SJSA1 (cell line): ENCODE data around the gene PLCB1. TPM values are rescaled to one million over a fixed set of nuclear protein-coding genes. Genes with fewer than 3 reads are reported as not detected.

ENCODE experiments used
- DNase-seq, 2 experiments: peaks; one replicate each; pipeline ENCODE4 v3.0.0-alpha.2; 2015 to 2020; ENCODE audit warnings: low spot score in 2 of 2, low read depth in 1 of 2
- H3K27ac ChIP-seq: fragments of 250-450 bp; sonication (Bioruptor Pico); 2 replicates; pipeline ENCODE4 v1.5.1; 2020; ENCODE audit warnings: mild to moderate bottlenecking, moderate library complexity
- H3K27me3 ChIP-seq: fragments of 250-450 bp; sonication (Bioruptor Pico); replicated peaks from 2 replicates; pipeline ENCODE4 v1.5.1; 2020; ENCODE audit warnings: mild to moderate bottlenecking, moderate library complexity
- H3K36me3 ChIP-seq: fragments of 250-450 bp; sonication (Bioruptor Pico); 2 replicates; pipeline ENCODE4 v1.5.1; 2020; ENCODE audit warnings: mild to moderate bottlenecking
- H3K4me1 ChIP-seq: fragments of 250-450 bp; sonication (Bioruptor Pico); replicated peaks from 2 replicates; pipeline ENCODE4 v1.6.1; 2021; ENCODE audit warnings: mild to moderate bottlenecking
- H3K4me3 ChIP-seq: fragments of 250-450 bp; sonication (Bioruptor Pico); 2 replicates; pipeline ENCODE4 v1.5.1; 2020; ENCODE audit warnings: mild to moderate bottlenecking
- H3K9me3 ChIP-seq: fragments of 250-450 bp; sonication (Bioruptor Pico); replicated peaks from 2 replicates; pipeline ENCODE4 v1.5.1; 2020; ENCODE audit warnings: mild to moderate bottlenecking
- total RNA-seq: library from RNA; depleted of rRNA; stranded (reverse); fragments of >200 nt; shearing (Covaris generic); gene quantifications from 2 replicates; pipeline ENCODE4 v1.2.3, GENCODE V29; 2014

PLCB1 gene
- total RNA-seq, 1 experiment from 2014 or later, result 10.0 TPM

- H3K27me3 ChIP-seq, result no peaks in the 10 kb centered on the region
- no peaks in the 10 kb centered on the region for H3K9me3 ChIP-seq
- no peak overlapping the region for H3K4me3 ChIP-seq
- peaks cover 28% of the 10 kb centered on the region for H3K4me1 ChIP-seq
- no peak overlapping the region for H3K27ac ChIP-seq
- DNase-seq, result no peak
- H3K36me3 ChIP-seq, result no peaks in the 10 kb centered on the region
Measured at GRCh38 chr20:8216375-8217200, 84.5 kb downstream of the PLCB1 start.

GRCh38 chr20:8218861-8219260 lies 86.8 kb downstream of the PLCB1 start:
- Histone ChIP-seq H3K9me3 (no peaks in the 10 kb centered on the region), H3K27ac (peak overlapping the region; percentile 33), H3K27me3 (no peaks in the 10 kb centered on the region), H3K4me3 (no peak overlapping the region), H3K36me3 (no peaks in the 10 kb centered on the region), H3K4me1 (peaks cover 31% of the 10 kb centered on the region)
- DNase-seq, result peak in 1 of 2 experiments; percentile 50

- Histone ChIP-seq H3K4me1 (peaks cover 37% of the 10 kb centered on the region), H3K27me3 (no peaks in the 10 kb centered on the region), H3K36me3 (no peaks in the 10 kb centered on the region), H3K4me3 (no peak overlapping the region), H3K27ac (peak overlapping the region; percentile 33), H3K9me3 (no peaks in the 10 kb centered on the region)
- DNase-seq, result no peak
Measured at GRCh38 chr20:8219403-8219802, 87.3 kb downstream of the PLCB1 start.

GRCh38 chr20:8220716-8221115 lies 88.7 kb downstream of the PLCB1 start:
- peaks cover 46% of the 10 kb centered on the region for H3K4me1 ChIP-seq
- H3K27ac ChIP-seq, result no peak overlapping the region
- no peaks in the 10 kb centered on the region for H3K36me3 ChIP-seq
- H3K27me3 ChIP-seq, result no peaks in the 10 kb centered on the region
- no peaks in the 10 kb centered on the region for H3K9me3 ChIP-seq
- DNase-seq, result no peak
- no peak overlapping the region for H3K4me3 ChIP-seq

GRCh38 chr20:8221887-8222419 lies 89.9 kb downstream of the PLCB1 start:
- Histone ChIP-seq H3K36me3 (no peaks in the 10 kb centered on the region), H3K9me3 (no peaks in the 10 kb centered on the region), H3K27ac (peak overlapping the region; percentile 95), H3K27me3 (no peaks in the 10 kb centered on the region), H3K4me1 (peaks cover 46% of the 10 kb centered on the region), H3K4me3 (no peak overlapping the region)
- no peak for DNase-seq

GRCh38 chr20:8223091-8223870 lies 91.2 kb downstream of the PLCB1 start:
- Histone ChIP-seq H3K4me3 (no peak overlapping the region), H3K27ac (peak overlapping the region; percentile 95), H3K27me3 (no peaks in the 10 kb centered on the region), H3K36me3 (no peaks in the 10 kb centered on the region), H3K9me3 (no peaks in the 10 kb centered on the region), H3K4me1 (peaks cover 46% of the 10 kb centered on the region)
- peak in 1 of 2 experiments; percentile 88 for DNase-seq

- Histone ChIP-seq H3K9me3 (no peaks in the 10 kb centered on the region), H3K27me3 (no peaks in the 10 kb centered on the region), H3K27ac (no peak overlapping the region), H3K4me1 (peaks cover 31% of the 10 kb centered on the region), H3K36me3 (no peaks in the 10 kb centered on the region), H3K4me3 (no peak overlapping the region)
- DNase-seq, result no peak
Measured at GRCh38 chr20:8225658-8226057, 93.6 kb downstream of the PLCB1 start.

- Histone ChIP-seq H3K9me3 (no peaks in the 10 kb centered on the region), H3K27me3 (no peaks in the 10 kb centered on the region), H3K36me3 (no peaks in the 10 kb centered on the region), H3K4me3 (no peak overlapping the region), H3K4me1 (peaks cover 31% of the 10 kb centered on the region), H3K27ac (no peak overlapping the region)
- DNase-seq, result no peak
Measured at GRCh38 chr20:8226106-8226505, 94.0 kb downstream of the PLCB1 start.

GRCh38 chr20:8227293-8227692 lies 95.2 kb downstream of the PLCB1 start:
- H3K36me3 ChIP-seq, result no peaks in the 10 kb centered on the region
- H3K4me1 ChIP-seq, result peaks cover 28% of the 10 kb centered on the region
- DNase-seq, result no peak
- no peak overlapping the region for H3K4me3 ChIP-seq
- H3K27ac ChIP-seq, result no peak overlapping the region
- H3K9me3 ChIP-seq, result no peaks in the 10 kb centered on the region
- no peaks in the 10 kb centered on the region for H3K27me3 ChIP-seq

GRCh38 chr20:8228315-8228714 lies 96.2 kb downstream of the PLCB1 start:
- no peak for DNase-seq

GRCh38 chr20:8229090-8229489 lies 97.0 kb downstream of the PLCB1 start:
- Histone ChIP-seq H3K27ac (no peak overlapping the region), H3K9me3 (no peaks in the 10 kb centered on the region), H3K27me3 (no peaks in the 10 kb centered on the region), H3K36me3 (no peaks in the 10 kb centered on the region), H3K4me1 (peaks cover 12% of the 10 kb centered on the region), H3K4me3 (no peak overlapping the region)
- no peak for DNase-seq

More at GRCh38 chr20:8228315-8228714, 96.2 kb downstream of the PLCB1 start:
- peaks cover 18% of the 10 kb centered on the region for H3K4me1 ChIP-seq
- H3K4me3 ChIP-seq, result no peak overlapping the region
- no peaks in the 10 kb centered on the region for H3K27me3 ChIP-seq
- no peaks in the 10 kb centered on the region for H3K36me3 ChIP-seq
- no peak overlapping the region for H3K27ac ChIP-seq
- H3K9me3 ChIP-seq, result no peaks in the 10 kb centered on the region

- Histone ChIP-seq H3K4me3 (no peak overlapping the region), H3K27me3 (no peaks in the 10 kb centered on the region), H3K36me3 (no peaks in the 10 kb centered on the region), H3K4me1 (no peaks in the 10 kb centered on the region), H3K27ac (no peak overlapping the region), H3K9me3 (no peaks in the 10 kb centered on the region)
- no peak for DNase-seq
Measured at GRCh38 chr20:8231038-8231437, 99.0 kb downstream of the PLCB1 start.

- Histone ChIP-seq H3K4me3 (no peak overlapping the region), H3K36me3 (no peaks in the 10 kb centered on the region), H3K9me3 (no peaks in the 10 kb centered on the region), H3K27ac (no peak overlapping the region), H3K4me1 (no peaks in the 10 kb centered on the region), H3K27me3 (no peaks in the 10 kb centered on the region)
- no peak for DNase-seq
Measured at GRCh38 chr20:8232332-8232731, 100.3 kb downstream of the PLCB1 start.

GRCh38 chr20:8234580-8234979 lies 102.5 kb downstream of the PLCB1 start:
- no peaks in the 10 kb centered on the region for H3K27me3 ChIP-seq
- H3K4me3 ChIP-seq, result no peak overlapping the region
- no peak overlapping the region for H3K27ac ChIP-seq
- H3K9me3 ChIP-seq, result no peaks in the 10 kb centered on the region
- no peaks in the 10 kb centered on the region for H3K4me1 ChIP-seq
- no peak for DNase-seq
- H3K36me3 ChIP-seq, result no peaks in the 10 kb centered on the region
